ENCODE data around the gene LTF.

DNA sequence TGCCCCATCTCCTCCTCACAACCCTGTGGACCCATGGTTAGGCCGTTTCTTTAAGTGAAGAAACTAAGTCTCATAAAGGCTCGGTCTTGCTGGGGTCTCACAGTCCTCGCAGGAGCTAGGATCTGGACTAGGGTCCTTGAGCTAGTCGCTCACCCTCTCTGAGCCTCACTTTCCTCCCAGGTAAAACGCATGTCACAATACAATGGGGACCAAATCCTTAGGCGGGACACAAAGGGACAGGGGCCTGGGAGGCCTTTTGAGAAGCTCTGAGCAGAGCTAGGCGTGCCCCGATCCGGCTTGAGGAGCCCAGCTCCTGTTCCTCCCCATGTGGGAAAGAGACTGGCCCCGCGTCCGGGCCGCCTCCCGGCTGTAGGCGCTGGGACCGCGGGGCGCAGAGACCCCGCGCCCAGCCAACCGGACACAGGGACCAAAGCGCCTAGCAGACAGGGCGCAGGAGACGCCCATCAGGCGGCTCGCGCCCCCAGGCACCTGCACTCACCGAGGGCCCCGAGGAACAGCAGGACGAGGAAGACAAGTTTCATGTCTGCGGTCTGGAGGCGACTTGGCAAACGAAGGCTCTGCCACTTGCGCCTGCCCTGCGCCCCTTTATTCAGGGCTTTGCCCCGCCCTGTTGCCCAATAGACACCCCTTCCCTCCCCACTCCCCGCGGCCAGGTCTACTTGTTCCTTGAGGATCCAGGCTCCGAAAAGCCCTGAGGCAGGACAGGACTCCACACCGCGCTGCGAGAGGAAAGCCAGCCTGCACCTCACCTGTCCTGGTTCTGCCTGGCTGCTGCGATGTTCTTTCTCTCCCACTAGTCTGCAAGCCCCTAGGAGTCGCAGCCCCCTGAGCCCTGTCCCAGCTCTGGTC is at the start of gene LTF:
- TF ChIP-seq, protein P1, sequence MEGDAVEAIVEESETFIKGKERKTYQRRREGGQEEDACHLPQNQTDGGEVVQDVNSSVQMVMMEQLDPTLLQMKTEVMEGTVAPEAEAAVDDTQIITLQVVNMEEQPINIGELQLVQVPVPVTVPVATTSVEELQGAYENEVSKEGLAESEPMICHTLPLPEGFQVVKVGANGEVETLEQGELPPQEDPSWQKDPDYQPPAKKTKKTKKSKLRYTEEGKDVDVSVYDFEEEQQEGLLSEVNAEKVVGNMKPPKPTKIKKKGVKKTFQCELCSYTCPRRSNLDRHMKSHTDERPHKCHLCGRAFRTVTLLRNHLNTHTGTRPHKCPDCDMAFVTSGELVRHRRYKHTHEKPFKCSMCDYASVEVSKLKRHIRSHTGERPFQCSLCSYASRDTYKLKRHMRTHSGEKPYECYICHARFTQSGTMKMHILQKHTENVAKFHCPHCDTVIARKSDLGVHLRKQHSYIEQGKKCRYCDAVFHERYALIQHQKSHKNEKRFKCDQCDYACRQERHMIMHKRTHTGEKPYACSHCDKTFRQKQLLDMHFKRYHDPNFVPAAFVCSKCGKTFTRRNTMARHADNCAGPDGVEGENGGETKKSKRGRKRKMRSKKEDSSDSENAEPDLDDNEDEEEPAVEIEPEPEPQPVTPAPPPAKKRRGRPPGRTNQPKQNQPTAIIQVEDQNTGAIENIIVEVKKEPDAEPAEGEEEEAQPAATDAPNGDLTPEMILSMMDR (IDR thresholded peaks at IDR 0.05; ENCODE audit: low read depth, low read length, missing input control): no peak
- TF ChIP-seq, protein P2, sequence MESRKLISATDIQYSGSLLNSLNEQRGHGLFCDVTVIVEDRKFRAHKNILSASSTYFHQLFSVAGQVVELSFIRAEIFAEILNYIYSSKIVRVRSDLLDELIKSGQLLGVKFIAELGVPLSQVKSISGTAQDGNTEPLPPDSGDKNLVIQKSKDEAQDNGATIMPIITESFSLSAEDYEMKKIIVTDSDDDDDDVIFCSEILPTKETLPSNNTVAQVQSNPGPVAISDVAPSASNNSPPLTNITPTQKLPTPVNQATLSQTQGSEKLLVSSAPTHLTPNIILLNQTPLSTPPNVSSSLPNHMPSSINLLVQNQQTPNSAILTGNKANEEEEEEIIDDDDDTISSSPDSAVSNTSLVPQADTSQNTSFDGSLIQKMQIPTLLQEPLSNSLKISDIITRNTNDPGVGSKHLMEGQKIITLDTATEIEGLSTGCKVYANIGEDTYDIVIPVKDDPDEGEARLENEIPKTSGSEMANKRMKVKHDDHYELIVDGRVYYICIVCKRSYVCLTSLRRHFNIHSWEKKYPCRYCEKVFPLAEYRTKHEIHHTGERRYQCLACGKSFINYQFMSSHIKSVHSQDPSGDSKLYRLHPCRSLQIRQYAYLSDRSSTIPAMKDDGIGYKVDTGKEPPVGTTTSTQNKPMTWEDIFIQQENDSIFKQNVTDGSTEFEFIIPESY (IDR thresholded peaks at IDR 0.05): no peak
- TF ChIP-seq JUND (IDR thresholded peaks at IDR 0.05) (no peak), YY1 (IDR thresholded peaks at IDR 0.05) (no peak), FOXA1 (IDR thresholded peaks at IDR 0.05) (no peak), GABPA (IDR thresholded peaks at IDR 0.05 in 1 of 2, conservative IDR thresholded peaks at IDR 0.05 in 1 of 2) (no peak), TAF1 (conservative IDR thresholded peaks at IDR 0.05) (no peak)
- TF ChIP-seq, protein P3, sequence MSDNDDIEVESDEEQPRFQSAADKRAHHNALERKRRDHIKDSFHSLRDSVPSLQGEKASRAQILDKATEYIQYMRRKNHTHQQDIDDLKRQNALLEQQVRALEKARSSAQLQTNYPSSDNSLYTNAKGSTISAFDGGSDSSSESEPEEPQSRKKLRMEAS (IDR thresholded peaks at IDR 0.05): no peak
- TF ChIP-seq, protein P4, sequence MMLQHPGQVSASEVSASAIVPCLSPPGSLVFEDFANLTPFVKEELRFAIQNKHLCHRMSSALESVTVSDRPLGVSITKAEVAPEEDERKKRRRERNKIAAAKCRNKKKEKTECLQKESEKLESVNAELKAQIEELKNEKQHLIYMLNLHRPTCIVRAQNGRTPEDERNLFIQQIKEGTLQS (IDR thresholded peaks at IDR 0.05): no peak
- TF ChIP-seq, protein P5, sequence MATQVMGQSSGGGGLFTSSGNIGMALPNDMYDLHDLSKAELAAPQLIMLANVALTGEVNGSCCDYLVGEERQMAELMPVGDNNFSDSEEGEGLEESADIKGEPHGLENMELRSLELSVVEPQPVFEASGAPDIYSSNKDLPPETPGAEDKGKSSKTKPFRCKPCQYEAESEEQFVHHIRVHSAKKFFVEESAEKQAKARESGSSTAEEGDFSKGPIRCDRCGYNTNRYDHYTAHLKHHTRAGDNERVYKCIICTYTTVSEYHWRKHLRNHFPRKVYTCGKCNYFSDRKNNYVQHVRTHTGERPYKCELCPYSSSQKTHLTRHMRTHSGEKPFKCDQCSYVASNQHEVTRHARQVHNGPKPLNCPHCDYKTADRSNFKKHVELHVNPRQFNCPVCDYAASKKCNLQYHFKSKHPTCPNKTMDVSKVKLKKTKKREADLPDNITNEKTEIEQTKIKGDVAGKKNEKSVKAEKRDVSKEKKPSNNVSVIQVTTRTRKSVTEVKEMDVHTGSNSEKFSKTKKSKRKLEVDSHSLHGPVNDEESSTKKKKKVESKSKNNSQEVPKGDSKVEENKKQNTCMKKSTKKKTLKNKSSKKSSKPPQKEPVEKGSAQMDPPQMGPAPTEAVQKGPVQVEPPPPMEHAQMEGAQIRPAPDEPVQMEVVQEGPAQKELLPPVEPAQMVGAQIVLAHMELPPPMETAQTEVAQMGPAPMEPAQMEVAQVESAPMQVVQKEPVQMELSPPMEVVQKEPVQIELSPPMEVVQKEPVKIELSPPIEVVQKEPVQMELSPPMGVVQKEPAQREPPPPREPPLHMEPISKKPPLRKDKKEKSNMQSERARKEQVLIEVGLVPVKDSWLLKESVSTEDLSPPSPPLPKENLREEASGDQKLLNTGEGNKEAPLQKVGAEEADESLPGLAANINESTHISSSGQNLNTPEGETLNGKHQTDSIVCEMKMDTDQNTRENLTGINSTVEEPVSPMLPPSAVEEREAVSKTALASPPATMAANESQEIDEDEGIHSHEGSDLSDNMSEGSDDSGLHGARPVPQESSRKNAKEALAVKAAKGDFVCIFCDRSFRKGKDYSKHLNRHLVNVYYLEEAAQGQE (IDR thresholded peaks at IDR 0.05): no peak
